Neuronal stem cell (in vitro differentiated cells): ENCODE results near the gene SGPP2.

Experiments used
- DNase-seq: peaks from one replicate; pipeline ENCODE4 v3.0.0-alpha.2; 2013; ENCODE audit warnings: low spot score
- H2AFZ ChIP-seq: one replicate; pipeline ENCODE4 v1.6.1; 2013; ENCODE audit warnings: mild to moderate bottlenecking, low read length, inconsistent platforms
- H2AK5ac ChIP-seq: 2 replicates; pipeline ENCODE4 v1.6.1; 2013; ENCODE audit warnings: low read depth, mild to moderate bottlenecking, inconsistent platforms, low read length, moderate library complexity, mixed read lengths
- H2BK120ac ChIP-seq: 2 replicates; pipeline ENCODE4 v1.6.1; 2013; ENCODE audit warnings: low read depth, mild to moderate bottlenecking, inconsistent platforms, low read length, moderate library complexity, mixed read lengths
- H2BK12ac ChIP-seq: one replicate; pipeline ENCODE4 v1.6.1; 2013; ENCODE audit warnings: low read length, inconsistent platforms
- H2BK15ac ChIP-seq: 2 replicates; pipeline ENCODE4 v1.6.1; 2013; ENCODE audit warnings: mild to moderate bottlenecking, low read length, inconsistent platforms, mixed read lengths
- H2BK5ac ChIP-seq: one replicate; pipeline ENCODE4 v1.6.1; 2013; ENCODE audit warnings: inconsistent platforms, mild to moderate bottlenecking, low read length, moderate library complexity
- H3K14ac ChIP-seq: one replicate; pipeline ENCODE4 v1.6.1; 2013; ENCODE audit warnings: low read length, inconsistent platforms
- H3K18ac ChIP-seq: 2 replicates; pipeline ENCODE4 v1.6.1; 2013; ENCODE audit warnings: low read length, inconsistent platforms
- H3K23ac ChIP-seq: 2 replicates; pipeline ENCODE4 v1.6.1; 2013; ENCODE audit warnings: low read depth, mild to moderate bottlenecking, mixed read lengths, low read length, inconsistent platforms; ENCODE audit not compliant: poor library complexity
- H3K27ac ChIP-seq: replicated peaks from 3 replicates; pipeline ENCODE4 v1.5.1; 2013; ENCODE audit warnings: low read length, inconsistent platforms
- H3K27me3 ChIP-seq, 3 experiments: 2 replicates each; pipeline ENCODE4 v1.6.1; 2013; ENCODE audit warnings: low read length in 3 of 3, mild to moderate bottlenecking in 2 of 3, inconsistent platforms in 1 of 3, low read depth in 1 of 3, mixed read lengths in 1 of 3, moderate library complexity in 1 of 3; ENCODE audit not compliant: control insufficient read depth in 3 of 3, insufficient read depth in 3 of 3
- H3K36me3 ChIP-seq, 2 donors: replicated peaks in 1 of 2; 2 replicates each; pipeline ENCODE4 v1.6.1; 2013; ENCODE audit warnings: low read length in 2 of 2; ENCODE audit not compliant: control insufficient read depth in 2 of 2, insufficient read depth in 2 of 2
- H3K4ac ChIP-seq: 2 replicates; pipeline ENCODE4 v1.6.1; 2013; ENCODE audit warnings: inconsistent platforms, mild to moderate bottlenecking, low read length, moderate library complexity
- H3K4me1 ChIP-seq, 2 donors: 1 replicate in 1 of 2; 2 replicates in 1 of 2; pipeline ENCODE4 v1.6.1; 2013; ENCODE audit warnings: low read length in 2 of 2, low read depth in 1 of 2; ENCODE audit not compliant: control insufficient read depth in 2 of 2, insufficient read depth in 1 of 2
- H3K4me2 ChIP-seq: one replicate; pipeline ENCODE4 v1.6.1; 2013; ENCODE audit warnings: mild to moderate bottlenecking, low read length, inconsistent platforms; ENCODE audit not compliant: insufficient read depth, poor library complexity, severe bottlenecking
- H3K4me3 ChIP-seq, 2 donors: 2 replicates each; pipeline ENCODE4 v1.5.1; 2013; ENCODE audit warnings: low read length in 2 of 2, mild to moderate bottlenecking in 2 of 2, inconsistent platforms in 1 of 2, moderate library complexity in 1 of 2
- H3K79me1 ChIP-seq: one replicate; pipeline ENCODE4 v1.6.1; 2013; ENCODE audit warnings: low read depth, mild to moderate bottlenecking, inconsistent platforms, low read length, moderate library complexity
- H3K9ac ChIP-seq: one replicate; pipeline ENCODE4 v1.6.1; 2013; ENCODE audit warnings: mild to moderate bottlenecking, low read depth, low read length, inconsistent platforms; ENCODE audit not compliant: poor library complexity
- H3K9me3 ChIP-seq, 2 donors: replicated peaks in 1 of 2; 2 replicates each; pipeline versions ENCODE3 to v1.6.1; 2013; ENCODE audit warnings: low read length in 2 of 2, mild to moderate bottlenecking in 2 of 2, inconsistent platforms in 1 of 2, low read depth in 1 of 2, mixed read lengths in 1 of 2, moderate library complexity in 1 of 2; ENCODE audit not compliant: control insufficient read depth in 2 of 2, insufficient read depth in 1 of 2
- H4K8ac ChIP-seq: one replicate; pipeline ENCODE4 v1.6.1; 2013; ENCODE audit warnings: low read depth, mild to moderate bottlenecking, inconsistent platforms, low read length, moderate library complexity
- H4K91ac ChIP-seq: one replicate; pipeline ENCODE4 v1.6.1; 2013; ENCODE audit warnings: low read length, low read depth, mild to moderate bottlenecking, inconsistent platforms; ENCODE audit not compliant: poor library complexity
- WGBS, 2 donors: extraction: QIAGEN DNeasy Blood & Tissue Kit; methylation state at CpG; one replicate each; pipeline ENCODE4 v1.1.7; 2013; ENCODE audit warnings: missing lambda C conversion rate in 2 of 2, mixed read lengths in 1 of 2; ENCODE audit not compliant: insufficient read length in 2 of 2, insufficient replicate concordance in 1 of 2; ENCODE audit errors: extremely low coverage in 2 of 2; 5-methylcytosine and 5-hydroxymethylcytosine counted together

SGPP2 gene

GRCh38 chr2:222452422-222452950, 28.1 kb downstream of the SGPP2 start:
- no CpG with 5 or more reads among the region's 3 CpGs for WGBS, 2 donors

GRCh38 chr2:222456479-222457077, 32.2 kb downstream of the SGPP2 start:
- H3K79me1 ChIP-seq: no peaks in the 10 kb centered on the region
- H3K4ac ChIP-seq: no peak overlapping the region
- H3K27me3 ChIP-seq: no peaks in the 10 kb centered on the region
- H2BK12ac ChIP-seq: no peak overlapping the region
- no peaks in the 10 kb centered on the region for H3K36me3 ChIP-seq
- no peak for DNase-seq
- no peak overlapping the region for H3K9ac ChIP-seq
- no peak overlapping the region for H2AFZ ChIP-seq
- no peak overlapping the region for H3K18ac ChIP-seq
- WGBS, 2 donors: no CpG with 5 or more reads among the region's 4 CpGs
- no peak overlapping the region for H4K91ac ChIP-seq
- no peaks in the 10 kb centered on the region for H3K4me1 ChIP-seq
- no peak overlapping the region for H2BK5ac ChIP-seq
- no peak overlapping the region for H3K14ac ChIP-seq
- H2BK15ac ChIP-seq: no peak overlapping the region
- no peak overlapping the region for H4K8ac ChIP-seq
- no peak overlapping the region for H3K23ac ChIP-seq
- no peak overlapping the region for H2AK5ac ChIP-seq
- H3K4me3 ChIP-seq: no peak overlapping the region
- peaks cover 0 to 2% of the 10 kb centered on the region in 2 donors for H3K9me3 ChIP-seq
- H3K4me2 ChIP-seq: no peak overlapping the region
- no peak overlapping the region for H3K27ac ChIP-seq
- no peak overlapping the region for H2BK120ac ChIP-seq

More at GRCh38 chr2:222452422-222452950, 28.1 kb downstream of the SGPP2 start:
- Histone ChIP-seq H3K18ac (no peak overlapping the region), H3K4me2 (no peak overlapping the region), H3K36me3 (no peaks in the 10 kb centered on the region), H3K9ac (no peak overlapping the region), H2BK12ac (no peak overlapping the region), H4K8ac (no peak overlapping the region), H3K27me3 (no peaks in the 10 kb centered on the region), H3K27ac (no peak overlapping the region), H3K14ac (no peak overlapping the region), H3K4me3 (no peak overlapping the region), H3K9me3 (no peaks in the 10 kb centered on the region), H3K4me1 (no peaks in the 10 kb centered on the region), H3K23ac (no peak overlapping the region), H2BK5ac (no peak overlapping the region), H2AFZ (no peak overlapping the region), H3K79me1 (no peaks in the 10 kb centered on the region), H3K4ac (no peak overlapping the region), H4K91ac (no peak overlapping the region), H2BK15ac (no peak overlapping the region), H2BK120ac (no peak overlapping the region), H2AK5ac (no peak overlapping the region)
- no peak for DNase-seq

- H3K18ac ChIP-seq: no peak overlapping the region
- DNase-seq: no peak
These were observed 35.6 kb downstream of the SGPP2 start for GRCh38 chr2:222459983-222460382.

GRCh38 chr2:222465746-222466145, 41.4 kb downstream of the SGPP2 start:
- Histone ChIP-seq H3K23ac (no peak overlapping the region), H3K14ac (no peak overlapping the region), H3K18ac (no peak overlapping the region), H3K36me3 (peaks cover 0 to 2% of the 10 kb centered on the region in 2 donors), H3K9ac (no peak overlapping the region), H3K27me3 (peaks cover 0 to 6% (median 0%) of the 10 kb centered on the region in 3 experiments), H4K8ac (no peak overlapping the region), H2BK12ac (no peak overlapping the region), H3K4me2 (no peak overlapping the region), H2AFZ (no peak overlapping the region), H2AK5ac (no peak overlapping the region), H2BK15ac (no peak overlapping the region), H3K27ac (no peak overlapping the region), H4K91ac (no peak overlapping the region), H3K4ac (no peak overlapping the region), H3K9me3 (peaks cover 0 to 5% of the 10 kb centered on the region in 2 donors), H2BK120ac (no peak overlapping the region), H3K4me3 (no peak overlapping the region), H2BK5ac (no peak overlapping the region), H3K79me1 (no peaks in the 10 kb centered on the region), H3K4me1 (no peaks in the 10 kb centered on the region)
- no peak for DNase-seq
- no CpG with 5 or more reads among the region's 3 CpGs for WGBS, 2 donors

More at GRCh38 chr2:222459983-222460382, 35.6 kb downstream of the SGPP2 start:
- Histone ChIP-seq H3K27ac (no peak overlapping the region), H2AK5ac (no peak overlapping the region), H2AFZ (no peak overlapping the region), H2BK5ac (no peak overlapping the region), H3K4me3 (no peak overlapping the region), H3K4me2 (no peak overlapping the region), H3K14ac (no peak overlapping the region), H3K9ac (no peak overlapping the region), H3K4me1 (no peaks in the 10 kb centered on the region), H4K8ac (no peak overlapping the region), H2BK15ac (no peak overlapping the region), H3K27me3 (no peaks in the 10 kb centered on the region), H2BK12ac (no peak overlapping the region), H3K9me3 (peaks cover 0 to 5% of the 10 kb centered on the region in 2 donors), H3K23ac (no peak overlapping the region), H2BK120ac (no peak overlapping the region), H4K91ac (no peak overlapping the region), H3K36me3 (peaks cover 0 to 2% of the 10 kb centered on the region in 2 donors), H3K79me1 (no peaks in the 10 kb centered on the region), H3K4ac (no peak overlapping the region)
- WGBS, 2 donors: no CpG with 5 or more reads among the region's 10 CpGs
